HEK293 (cell line): ENCODE results near the gene COL11A2.

Experiments
- EGR2 ChIP-seq: fragments of 450-650 bp; formaldehyde crosslinking; IDR thresholded peaks from 2 replicates; pipeline ENCODE4 v1.5.1; 2016; ENCODE audit warnings: low read depth, missing biosample characterization, missing genetic modification characterization
- GLIS2 ChIP-seq: fragments of 450-650 bp; formaldehyde crosslinking; IDR thresholded peaks from 2 replicates; pipeline ENCODE4 v1.5.1; 2016; ENCODE audit warnings: missing biosample characterization, missing genetic modification characterization
- KLF8 ChIP-seq: fragments of 450-650 bp; formaldehyde crosslinking; IDR thresholded peaks from 2 replicates; pipeline ENCODE4 v1.5.1; 2016; ENCODE audit warnings: missing biosample characterization, missing genetic modification characterization
- KLF9 ChIP-seq: fragments of 450-650 bp; formaldehyde crosslinking; IDR thresholded peaks from 2 replicates; pipeline ENCODE4 v1.5.1; 2016; ENCODE audit warnings: missing biosample characterization, missing genetic modification characterization, low read depth
- SP2 ChIP-seq: fragments of 450-650 bp; formaldehyde crosslinking; IDR thresholded peaks from 2 replicates; pipeline ENCODE4 v1.5.1; 2016; ENCODE audit warnings: missing biosample characterization, missing genetic modification characterization
- TRIM28 ChIP-seq: IDR thresholded peaks from 2 replicates; pipeline ENCODE4 v1.6.1; 2011; ENCODE audit warnings: low read length, control low read depth, borderline replicate concordance
- ZBTB17 ChIP-seq: fragments of 450-650 bp; formaldehyde crosslinking; IDR thresholded peaks from 2 replicates; pipeline ENCODE4 v1.5.1; 2016; ENCODE audit warnings: missing biosample characterization, missing genetic modification characterization
- ZBTB20 ChIP-seq: fragments of 450-650 bp; formaldehyde crosslinking; IDR thresholded peaks from 2 replicates; pipeline ENCODE4 v1.5.1; 2016; ENCODE audit warnings: missing biosample characterization, missing genetic modification characterization
- ZBTB8A ChIP-seq: fragments of 450-650 bp; formaldehyde crosslinking; IDR thresholded peaks from 2 replicates; pipeline ENCODE4 v1.5.1; 2016; ENCODE audit warnings: missing biosample characterization, missing genetic modification characterization
- ZNF133 ChIP-seq: fragments of 450-650 bp; formaldehyde crosslinking; IDR thresholded peaks from 2 replicates; pipeline ENCODE4 v1.5.1; 2016; ENCODE audit warnings: missing biosample characterization, missing genetic modification characterization
- ZNF19 ChIP-seq: fragments of 450-650 bp; formaldehyde crosslinking; IDR thresholded peaks from 2 replicates; pipeline ENCODE4; 2016; ENCODE audit warnings: missing biosample characterization, missing genetic modification characterization, low read depth
- ZNF341 ChIP-seq: fragments of 450-650 bp; formaldehyde crosslinking; IDR thresholded peaks from 2 replicates; pipeline ENCODE4; 2016; ENCODE audit warnings: low read depth, missing biosample characterization, missing genetic modification characterization
- ZNF600 ChIP-seq: fragments of 450-650 bp; formaldehyde crosslinking; IDR thresholded peaks from 2 replicates; pipeline ENCODE4 v1.5.1; 2016; ENCODE audit warnings: missing biosample characterization, missing genetic modification characterization
- ZNF776 ChIP-seq: fragments of 450-650 bp; formaldehyde crosslinking; IDR thresholded peaks from 2 replicates; pipeline ENCODE4 v1.5.0; 2017; ENCODE audit warnings: missing biosample characterization, missing genetic modification characterization, borderline replicate concordance
- TF ChIP-seq, protein P1 (sequence below): fragments of 450-650 bp; formaldehyde crosslinking; IDR thresholded peaks from 2 replicates; pipeline ENCODE4 v1.5.1; 2016; ENCODE audit warnings: missing biosample characterization, missing genetic modification characterization
- TF ChIP-seq, protein P2 (sequence below): fragments of 450-650 bp; formaldehyde crosslinking; IDR thresholded peaks from 2 replicates; pipeline ENCODE4 v1.5.1; 2016; ENCODE audit warnings: missing biosample characterization, missing genetic modification characterization
- TF ChIP-seq, protein P3 (sequence below): fragments of 450-650 bp; formaldehyde crosslinking; IDR thresholded peaks from 2 replicates; pipeline ENCODE4 v1.5.1; 2017; ENCODE audit warnings: missing biosample characterization, missing genetic modification characterization
- TF ChIP-seq, protein P4 (sequence below): fragments of 450-650 bp; formaldehyde crosslinking; IDR thresholded peaks from 2 replicates; pipeline ENCODE4 v1.5.1; 2016; ENCODE audit warnings: missing biosample characterization, missing genetic modification characterization
- TF ChIP-seq, protein P5 (sequence below): fragments of 450-650 bp; formaldehyde crosslinking; IDR thresholded peaks from 2 replicates; pipeline ENCODE4 v1.5.1; 2016; ENCODE audit warnings: missing biosample characterization, missing genetic modification characterization
- TF ChIP-seq, protein P6 (sequence below): fragments of 450-650 bp; formaldehyde crosslinking; IDR thresholded peaks from 2 replicates; pipeline ENCODE4 v1.5.1; 2016; ENCODE audit warnings: missing biosample characterization, missing genetic modification characterization
- TF ChIP-seq, protein P7 (sequence below): fragments of 450-650 bp; formaldehyde crosslinking; IDR thresholded peaks from 2 replicates; pipeline ENCODE4 v1.5.1; 2016; ENCODE audit warnings: missing biosample characterization, missing genetic modification characterization
- TF ChIP-seq, protein P8 (sequence below): fragments of 450-650 bp; formaldehyde crosslinking; optimal IDR thresholded peaks from 2 replicates; pipeline ENCODE3; 2016; ENCODE audit warnings: missing biosample characterization, mild to moderate bottlenecking, missing genetic modification characterization

COL11A2 gene

DNA sequence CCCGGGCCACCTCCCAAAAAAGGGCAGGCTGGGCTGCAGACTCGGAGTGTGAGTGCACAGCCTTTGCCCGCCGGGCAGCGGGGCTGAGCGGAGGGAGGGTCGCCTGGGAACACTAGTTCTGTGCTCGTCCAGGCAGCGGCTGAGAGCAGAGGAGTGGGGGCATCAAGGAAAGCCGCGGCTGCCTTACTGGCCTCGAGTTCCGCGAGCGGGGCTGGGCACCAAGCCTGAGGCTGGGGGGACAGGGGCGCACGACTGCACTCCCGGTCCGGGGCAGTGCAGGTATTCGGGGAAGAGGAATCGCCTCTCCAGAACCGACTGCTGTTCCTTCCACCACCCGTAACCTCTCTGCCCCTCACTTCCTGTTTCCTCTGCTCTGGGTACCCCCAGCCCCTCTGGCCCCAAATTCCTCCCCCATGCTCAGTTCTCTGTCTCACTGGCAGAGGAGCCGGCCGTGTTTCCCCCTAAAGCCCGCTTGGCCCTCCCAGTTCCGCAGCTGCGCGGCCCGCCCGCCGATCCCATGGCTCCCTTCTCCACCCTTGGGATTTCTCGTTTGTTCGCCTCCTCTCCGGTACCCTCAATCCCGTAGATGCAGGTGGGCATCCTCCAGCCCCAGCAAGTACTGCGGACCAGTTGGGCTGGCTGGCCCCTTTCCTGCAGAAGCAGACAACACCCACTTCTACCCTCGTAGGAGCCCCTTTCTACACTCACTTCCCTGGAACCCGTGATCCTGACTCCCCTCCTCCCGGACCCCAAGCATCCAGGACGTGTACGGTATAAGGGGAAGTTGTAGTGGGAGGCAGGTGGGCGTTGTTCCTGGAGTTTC is 21.1 kb upstream of the COL11A2 start (continued):
- TF ChIP-seq, protein P1, sequence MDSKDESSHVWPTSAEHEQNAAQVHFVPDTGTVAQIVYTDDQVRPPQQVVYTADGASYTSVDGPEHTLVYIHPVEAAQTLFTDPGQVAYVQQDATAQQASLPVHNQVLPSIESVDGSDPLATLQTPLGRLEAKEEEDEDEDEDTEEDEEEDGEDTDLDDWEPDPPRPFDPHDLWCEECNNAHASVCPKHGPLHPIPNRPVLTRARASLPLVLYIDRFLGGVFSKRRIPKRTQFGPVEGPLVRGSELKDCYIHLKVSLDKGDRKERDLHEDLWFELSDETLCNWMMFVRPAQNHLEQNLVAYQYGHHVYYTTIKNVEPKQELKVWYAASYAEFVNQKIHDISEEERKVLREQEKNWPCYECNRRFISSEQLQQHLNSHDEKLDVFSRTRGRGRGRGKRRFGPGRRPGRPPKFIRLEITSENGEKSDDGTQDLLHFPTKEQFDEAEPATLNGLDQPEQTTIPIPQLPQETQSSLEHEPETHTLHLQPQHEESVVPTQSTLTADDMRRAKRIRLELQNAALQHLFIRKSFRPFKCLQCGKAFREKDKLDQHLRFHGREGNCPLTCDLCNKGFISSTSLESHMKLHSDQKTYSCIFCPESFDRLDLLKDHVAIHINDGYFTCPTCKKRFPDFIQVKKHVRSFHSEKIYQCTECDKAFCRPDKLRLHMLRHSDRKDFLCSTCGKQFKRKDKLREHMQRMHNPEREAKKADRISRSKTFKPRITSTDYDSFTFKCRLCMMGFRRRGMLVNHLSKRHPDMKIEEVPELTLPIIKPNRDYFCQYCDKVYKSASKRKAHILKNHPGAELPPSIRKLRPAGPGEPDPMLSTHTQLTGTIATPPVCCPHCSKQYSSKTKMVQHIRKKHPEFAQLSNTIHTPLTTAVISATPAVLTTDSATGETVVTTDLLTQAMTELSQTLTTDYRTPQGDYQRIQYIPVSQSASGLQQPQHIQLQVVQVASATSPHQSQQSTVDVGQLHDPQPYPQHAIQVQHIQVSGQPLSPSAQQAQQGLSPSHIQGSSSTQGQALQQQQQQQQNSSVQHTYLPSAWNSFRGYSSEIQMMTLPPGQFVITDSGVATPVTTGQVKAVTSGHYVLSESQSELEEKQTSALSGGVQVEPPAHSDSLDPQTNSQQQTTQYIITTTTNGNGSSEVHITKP = peak; percentile 93
- TF ChIP-seq, protein P2, sequence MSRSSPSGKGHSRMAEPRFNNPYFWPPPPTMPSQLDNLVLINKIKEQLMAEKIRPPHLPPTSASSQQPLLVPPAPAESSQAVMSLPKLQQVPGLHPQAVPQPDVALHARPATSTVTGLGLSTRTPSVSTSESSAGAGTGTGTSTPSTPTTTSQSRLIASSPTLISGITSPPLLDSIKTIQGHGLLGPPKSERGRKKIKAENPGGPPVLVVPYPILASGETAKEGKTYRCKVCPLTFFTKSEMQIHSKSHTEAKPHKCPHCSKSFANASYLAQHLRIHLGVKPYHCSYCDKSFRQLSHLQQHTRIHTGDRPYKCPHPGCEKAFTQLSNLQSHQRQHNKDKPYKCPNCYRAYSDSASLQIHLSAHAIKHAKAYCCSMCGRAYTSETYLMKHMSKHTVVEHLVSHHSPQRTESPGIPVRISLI = no peak
- TF ChIP-seq, protein P3, sequence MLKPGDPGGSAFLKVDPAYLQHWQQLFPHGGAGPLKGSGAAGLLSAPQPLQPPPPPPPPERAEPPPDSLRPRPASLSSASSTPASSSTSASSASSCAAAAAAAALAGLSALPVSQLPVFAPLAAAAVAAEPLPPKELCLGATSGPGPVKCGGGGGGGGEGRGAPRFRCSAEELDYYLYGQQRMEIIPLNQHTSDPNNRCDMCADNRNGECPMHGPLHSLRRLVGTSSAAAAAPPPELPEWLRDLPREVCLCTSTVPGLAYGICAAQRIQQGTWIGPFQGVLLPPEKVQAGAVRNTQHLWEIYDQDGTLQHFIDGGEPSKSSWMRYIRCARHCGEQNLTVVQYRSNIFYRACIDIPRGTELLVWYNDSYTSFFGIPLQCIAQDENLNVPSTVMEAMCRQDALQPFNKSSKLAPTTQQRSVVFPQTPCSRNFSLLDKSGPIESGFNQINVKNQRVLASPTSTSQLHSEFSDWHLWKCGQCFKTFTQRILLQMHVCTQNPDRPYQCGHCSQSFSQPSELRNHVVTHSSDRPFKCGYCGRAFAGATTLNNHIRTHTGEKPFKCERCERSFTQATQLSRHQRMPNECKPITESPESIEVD (tag by site-specific recombination) = no peak
- peak; percentile 99 for TF ChIP-seq ZNF341 (tag by site-specific recombination)
- TF ChIP-seq ZNF776 (tag by site-specific recombination) = no peak
- TF ChIP-seq, protein P4, sequence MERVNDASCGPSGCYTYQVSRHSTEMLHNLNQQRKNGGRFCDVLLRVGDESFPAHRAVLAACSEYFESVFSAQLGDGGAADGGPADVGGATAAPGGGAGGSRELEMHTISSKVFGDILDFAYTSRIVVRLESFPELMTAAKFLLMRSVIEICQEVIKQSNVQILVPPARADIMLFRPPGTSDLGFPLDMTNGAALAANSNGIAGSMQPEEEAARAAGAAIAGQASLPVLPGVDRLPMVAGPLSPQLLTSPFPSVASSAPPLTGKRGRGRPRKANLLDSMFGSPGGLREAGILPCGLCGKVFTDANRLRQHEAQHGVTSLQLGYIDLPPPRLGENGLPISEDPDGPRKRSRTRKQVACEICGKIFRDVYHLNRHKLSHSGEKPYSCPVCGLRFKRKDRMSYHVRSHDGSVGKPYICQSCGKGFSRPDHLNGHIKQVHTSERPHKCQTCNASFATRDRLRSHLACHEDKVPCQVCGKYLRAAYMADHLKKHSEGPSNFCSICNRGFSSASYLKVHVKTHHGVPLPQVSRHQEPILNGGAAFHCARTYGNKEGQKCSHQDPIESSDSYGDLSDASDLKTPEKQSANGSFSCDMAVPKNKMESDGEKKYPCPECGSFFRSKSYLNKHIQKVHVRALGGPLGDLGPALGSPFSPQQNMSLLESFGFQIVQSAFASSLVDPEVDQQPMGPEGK = 0 out of 2 replicates have a peak, but pooled peaks have one; percentile 34
- TF ChIP-seq, protein P5, sequence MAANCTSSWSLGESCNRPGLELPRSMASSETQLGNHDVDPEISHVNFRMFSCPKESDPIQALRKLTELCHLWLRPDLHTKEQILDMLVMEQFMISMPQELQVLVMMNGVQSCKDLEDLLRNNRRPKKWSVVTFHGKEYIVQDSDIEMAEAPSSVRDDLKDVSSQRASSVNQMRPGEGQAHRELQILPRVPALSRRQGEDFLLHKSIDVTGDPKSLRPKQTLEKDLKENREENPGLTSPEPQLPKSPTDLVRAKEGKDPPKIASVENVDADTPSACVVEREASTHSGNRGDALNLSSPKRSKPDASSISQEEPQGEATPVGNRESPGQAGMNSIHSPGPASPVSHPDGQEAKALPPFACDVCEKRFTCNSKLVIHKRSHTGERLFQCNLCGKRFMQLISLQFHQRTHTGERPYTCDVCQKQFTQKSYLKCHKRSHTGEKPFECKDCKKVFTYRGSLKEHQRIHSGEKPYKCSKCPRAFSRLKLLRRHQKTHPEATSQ (tag by site-specific recombination) = no peak
- TF ChIP-seq ZNF19 (tag by site-specific recombination) = no peak
- TF ChIP-seq ZNF600 (tag by site-specific recombination) = peak; percentile 62
- peak; percentile 88 for TF ChIP-seq ZBTB17 (tag by site-specific recombination)
- no peak for TF ChIP-seq ZNF133 (tag by site-specific recombination)
- TF ChIP-seq, protein P6, sequence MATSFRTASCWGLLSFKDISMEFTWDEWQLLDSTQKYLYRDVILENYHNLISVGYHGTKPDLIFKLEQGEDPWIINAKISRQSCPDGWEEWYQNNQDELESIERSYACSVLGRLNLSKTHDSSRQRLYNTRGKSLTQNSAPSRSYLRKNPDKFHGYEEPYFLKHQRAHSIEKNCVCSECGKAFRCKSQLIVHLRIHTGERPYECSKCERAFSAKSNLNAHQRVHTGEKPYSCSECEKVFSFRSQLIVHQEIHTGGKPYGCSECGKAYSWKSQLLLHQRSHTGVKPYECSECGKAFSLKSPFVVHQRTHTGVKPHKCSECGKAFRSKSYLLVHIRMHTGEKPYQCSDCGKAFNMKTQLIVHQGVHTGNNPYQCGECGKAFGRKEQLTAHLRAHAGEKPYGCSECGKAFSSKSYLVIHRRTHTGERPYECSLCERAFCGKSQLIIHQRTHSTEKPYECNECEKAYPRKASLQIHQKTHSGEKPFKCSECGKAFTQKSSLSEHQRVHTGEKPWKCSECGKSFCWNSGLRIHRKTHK (tag by site-specific recombination) = no peak
- no peak for TF ChIP-seq TRIM28
- TF ChIP-seq SP2 (tag by site-specific recombination) = peak; percentile 26; the same call in 1 of the 2 replicates
- TF ChIP-seq EGR2 (tag by site-specific recombination) = peak; percentile 71; the same call in 1 of the 2 replicates
- TF ChIP-seq GLIS2 (tag by site-specific recombination) = peak; percentile 36; the same call in 1 of the 2 replicates
- TF ChIP-seq KLF8 = 0 out of 2 replicates have a peak, but pooled peaks have one; percentile 7
- TF ChIP-seq, protein P7, sequence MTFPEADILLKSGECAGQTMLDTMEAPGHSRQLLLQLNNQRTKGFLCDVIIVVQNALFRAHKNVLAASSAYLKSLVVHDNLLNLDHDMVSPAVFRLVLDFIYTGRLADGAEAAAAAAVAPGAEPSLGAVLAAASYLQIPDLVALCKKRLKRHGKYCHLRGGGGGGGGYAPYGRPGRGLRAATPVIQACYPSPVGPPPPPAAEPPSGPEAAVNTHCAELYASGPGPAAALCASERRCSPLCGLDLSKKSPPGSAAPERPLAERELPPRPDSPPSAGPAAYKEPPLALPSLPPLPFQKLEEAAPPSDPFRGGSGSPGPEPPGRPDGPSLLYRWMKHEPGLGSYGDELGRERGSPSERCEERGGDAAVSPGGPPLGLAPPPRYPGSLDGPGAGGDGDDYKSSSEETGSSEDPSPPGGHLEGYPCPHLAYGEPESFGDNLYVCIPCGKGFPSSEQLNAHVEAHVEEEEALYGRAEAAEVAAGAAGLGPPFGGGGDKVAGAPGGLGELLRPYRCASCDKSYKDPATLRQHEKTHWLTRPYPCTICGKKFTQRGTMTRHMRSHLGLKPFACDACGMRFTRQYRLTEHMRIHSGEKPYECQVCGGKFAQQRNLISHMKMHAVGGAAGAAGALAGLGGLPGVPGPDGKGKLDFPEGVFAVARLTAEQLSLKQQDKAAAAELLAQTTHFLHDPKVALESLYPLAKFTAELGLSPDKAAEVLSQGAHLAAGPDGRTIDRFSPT (tag by site-specific recombination) = no peak
- TF ChIP-seq KLF9 (tag by site-specific recombination) = no peak
- TF ChIP-seq ZBTB20 (tag by site-specific recombination) = peak; percentile 87
- TF ChIP-seq ZBTB8A (tag by site-specific recombination) = peak; percentile 80
- TF ChIP-seq, protein P8, sequence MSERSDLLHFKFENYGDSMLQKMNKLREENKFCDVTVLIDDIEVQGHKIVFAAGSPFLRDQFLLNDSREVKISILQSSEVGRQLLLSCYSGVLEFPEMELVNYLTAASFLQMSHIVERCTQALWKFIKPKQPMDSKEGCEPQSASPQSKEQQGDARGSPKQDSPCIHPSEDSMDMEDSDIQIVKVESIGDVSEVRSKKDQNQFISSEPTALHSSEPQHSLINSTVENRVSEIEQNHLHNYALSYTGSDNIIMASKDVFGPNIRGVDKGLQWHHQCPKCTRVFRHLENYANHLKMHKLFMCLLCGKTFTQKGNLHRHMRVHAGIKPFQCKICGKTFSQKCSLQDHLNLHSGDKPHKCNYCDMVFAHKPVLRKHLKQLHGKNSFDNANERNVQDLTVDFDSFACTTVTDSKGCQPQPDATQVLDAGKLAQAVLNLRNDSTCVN (tag by site-specific recombination) = peak; percentile 14
